ENCODE measurements around the gene CARTPT.

The CARTPT gene

DNA sequence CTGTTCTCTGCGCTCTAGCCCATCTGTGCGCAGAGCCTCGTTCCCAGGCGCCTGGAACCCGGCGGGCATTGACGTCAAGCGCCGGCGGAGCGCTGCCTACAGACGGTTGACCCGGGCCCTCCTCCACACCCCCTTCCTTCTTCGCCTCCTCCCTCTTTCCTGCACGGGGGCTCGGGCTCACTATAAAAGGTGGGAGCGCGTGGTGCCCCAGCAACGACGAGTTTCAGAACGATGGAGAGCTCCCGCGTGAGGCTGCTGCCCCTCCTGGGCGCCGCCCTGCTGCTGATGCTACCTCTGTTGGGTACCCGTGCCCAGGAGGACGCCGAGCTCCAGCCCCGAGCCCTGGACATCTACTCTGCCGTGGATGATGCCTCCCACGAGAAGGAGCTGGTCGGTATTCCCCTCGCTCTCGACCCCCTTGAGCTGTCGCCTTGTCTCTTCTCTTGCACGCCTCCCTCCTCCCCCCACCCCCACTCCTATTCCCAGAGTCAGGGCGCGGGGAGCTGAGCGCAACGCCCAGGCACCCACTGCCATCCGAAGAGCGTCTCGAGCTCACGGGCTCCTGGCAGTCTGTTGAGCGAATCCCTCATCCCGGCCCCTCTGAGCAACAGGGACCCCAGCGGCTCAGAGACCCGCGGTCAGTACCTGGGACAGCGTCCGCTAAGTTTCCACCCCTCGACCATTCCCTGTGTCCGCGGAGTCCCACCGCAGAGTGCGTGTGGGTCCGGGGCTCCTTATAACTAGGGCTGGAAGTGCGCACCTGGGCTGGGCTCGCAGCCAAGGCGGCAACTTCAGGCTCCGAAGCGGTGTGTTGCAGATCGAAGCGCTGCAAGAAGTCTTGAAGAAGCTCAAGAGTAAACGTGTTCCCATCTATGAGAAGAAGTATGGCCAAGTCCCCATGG lies at the start of gene CARTPT:
TSS of gene CARTPT (plus strand) at position 213 of the 902 bp plus-strand sequence. CDS start at position 232, 19 bp downstream.
- TF ChIP-seq, protein P1, sequence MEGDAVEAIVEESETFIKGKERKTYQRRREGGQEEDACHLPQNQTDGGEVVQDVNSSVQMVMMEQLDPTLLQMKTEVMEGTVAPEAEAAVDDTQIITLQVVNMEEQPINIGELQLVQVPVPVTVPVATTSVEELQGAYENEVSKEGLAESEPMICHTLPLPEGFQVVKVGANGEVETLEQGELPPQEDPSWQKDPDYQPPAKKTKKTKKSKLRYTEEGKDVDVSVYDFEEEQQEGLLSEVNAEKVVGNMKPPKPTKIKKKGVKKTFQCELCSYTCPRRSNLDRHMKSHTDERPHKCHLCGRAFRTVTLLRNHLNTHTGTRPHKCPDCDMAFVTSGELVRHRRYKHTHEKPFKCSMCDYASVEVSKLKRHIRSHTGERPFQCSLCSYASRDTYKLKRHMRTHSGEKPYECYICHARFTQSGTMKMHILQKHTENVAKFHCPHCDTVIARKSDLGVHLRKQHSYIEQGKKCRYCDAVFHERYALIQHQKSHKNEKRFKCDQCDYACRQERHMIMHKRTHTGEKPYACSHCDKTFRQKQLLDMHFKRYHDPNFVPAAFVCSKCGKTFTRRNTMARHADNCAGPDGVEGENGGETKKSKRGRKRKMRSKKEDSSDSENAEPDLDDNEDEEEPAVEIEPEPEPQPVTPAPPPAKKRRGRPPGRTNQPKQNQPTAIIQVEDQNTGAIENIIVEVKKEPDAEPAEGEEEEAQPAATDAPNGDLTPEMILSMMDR (IDR thresholded peaks at IDR 0.05; ENCODE audit: low read depth, low read length), result no peak
- Histone ChIP-seq H3K27ac (no peak within 1 kb of the TSS), H3K9me3 (ENCODE audit: severe bottlenecking) (no peaks in the 10 kb centered on the region), H3K27me3 (ENCODE audit: insufficient read depth, low read depth, severe bottlenecking) (no peaks in the 10 kb centered on the region), H3K4me3 (ENCODE audit: low read depth, low read length) (no peak within 1 kb of the TSS), H3K36me3 (no peaks in the 10 kb centered on the region)
- no peak for DNase-seq

DNA sequence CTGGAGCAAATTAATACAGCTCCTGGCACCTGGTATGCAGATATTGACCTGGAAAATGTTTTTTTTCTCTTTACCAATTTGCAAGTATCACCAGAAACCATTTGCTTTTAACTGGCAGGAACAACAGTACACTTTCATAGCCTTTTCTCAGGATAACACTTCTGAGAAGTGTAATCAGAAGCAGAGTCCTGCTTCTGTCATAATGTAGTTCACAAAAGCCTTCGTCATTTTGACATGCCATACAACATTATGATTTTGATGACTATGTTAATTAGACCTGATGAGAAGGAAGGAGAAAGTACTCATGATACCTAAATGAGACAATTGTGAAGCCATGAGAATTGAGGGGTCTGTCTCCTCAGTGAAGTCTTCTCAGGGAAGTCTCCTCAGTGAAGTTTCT lies 41.1 kb upstream of the CARTPT start:
- Histone ChIP-seq H3K4me3 (ENCODE audit: low read depth, low read length) (no peak overlapping the region), H3K27me3 (ENCODE audit: insufficient read depth, low read depth, severe bottlenecking) (no peaks in the 10 kb centered on the region), H3K27ac (no peak overlapping the region), H3K36me3 (no peaks in the 10 kb centered on the region), H3K9me3 (ENCODE audit: severe bottlenecking) (no peaks in the 10 kb centered on the region)
- TF ChIP-seq, protein P1 (IDR thresholded peaks at IDR 0.05; ENCODE audit: low read depth, low read length), result no peak
- no peak for DNase-seq

DNA sequence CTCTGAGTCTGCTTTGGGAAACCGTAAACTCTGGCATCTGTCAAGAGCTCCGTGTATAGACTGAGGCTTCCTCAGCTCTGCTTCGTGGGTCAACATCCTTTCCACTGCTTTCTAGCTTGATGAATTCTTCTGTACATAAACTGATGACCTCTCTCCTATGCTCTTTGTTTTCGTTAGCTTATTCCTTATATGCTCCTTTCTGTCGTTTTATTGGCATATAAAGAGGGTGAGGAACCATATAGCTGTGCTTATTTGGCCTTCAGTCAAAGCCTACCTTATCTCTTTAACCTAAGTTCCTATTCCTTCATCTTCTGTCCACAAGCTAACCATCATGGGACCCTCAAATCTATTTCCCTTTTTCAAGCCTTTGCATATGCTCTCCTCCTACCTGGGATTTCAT lies 39.4 kb upstream of the CARTPT start:
- TF ChIP-seq, protein P1 (IDR thresholded peaks at IDR 0.05; ENCODE audit: low read depth, low read length), result no peak
- Histone ChIP-seq H3K36me3 (no peaks in the 10 kb centered on the region), H3K27ac (no peak overlapping the region), H3K4me3 (ENCODE audit: low read depth, low read length) (no peak overlapping the region), H3K27me3 (ENCODE audit: insufficient read depth, low read depth, severe bottlenecking) (no peaks in the 10 kb centered on the region), H3K9me3 (ENCODE audit: severe bottlenecking) (no peaks in the 10 kb centered on the region)
- no peak for DNase-seq

DNA sequence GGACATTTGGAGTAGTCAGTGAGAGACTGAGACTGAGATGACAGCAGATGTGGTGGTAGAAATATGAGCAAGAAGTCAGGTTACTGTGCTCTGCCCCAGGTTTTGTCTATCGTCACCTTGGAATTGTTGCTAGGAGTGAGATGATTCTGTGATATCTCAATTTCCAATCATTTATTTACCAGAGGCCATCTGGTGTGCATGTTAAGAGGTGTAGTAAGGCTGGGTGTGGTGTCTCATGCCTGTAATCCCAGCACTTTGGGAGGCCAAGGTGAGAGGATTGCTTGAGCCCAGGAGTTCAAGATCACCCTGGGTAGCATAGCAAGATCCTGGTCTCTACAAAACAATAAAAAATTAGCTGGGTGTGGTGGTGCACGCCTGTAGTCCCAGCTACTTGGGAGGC lies 38.6 kb upstream of the CARTPT start:
- TF ChIP-seq, protein P1 (IDR thresholded peaks at IDR 0.05; ENCODE audit: low read depth, low read length), result no peak
- no peaks in the 10 kb centered on the region for H3K27me3 ChIP-seq (ENCODE audit: insufficient read depth, low read depth, severe bottlenecking)
- H3K27ac ChIP-seq, result no peak overlapping the region

DNA sequence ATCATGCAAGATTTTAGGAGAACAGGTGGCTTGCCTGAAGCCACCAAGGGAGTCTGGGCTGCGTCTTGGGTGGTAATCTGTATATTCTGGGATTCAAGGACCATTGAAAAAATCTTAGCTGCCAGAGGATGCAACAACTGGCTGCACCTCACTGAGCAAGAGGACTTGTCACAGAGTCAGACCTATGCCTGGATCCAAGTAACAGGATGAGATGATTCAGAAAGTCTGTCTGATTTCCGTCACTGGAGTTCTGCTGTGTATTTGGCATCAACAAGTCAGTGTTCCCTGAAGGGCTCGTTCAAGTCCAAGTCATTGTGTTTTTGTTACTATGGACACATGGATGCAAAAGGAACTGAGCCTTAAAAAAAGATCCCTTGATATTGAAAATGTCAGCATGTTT lies 37.8 kb upstream of the CARTPT start:
- H3K4me3 ChIP-seq (ENCODE audit: low read depth, low read length), result no peak overlapping the region
- H3K27me3 ChIP-seq (ENCODE audit: insufficient read depth, low read depth, severe bottlenecking), result no peaks in the 10 kb centered on the region
- no peaks in the 10 kb centered on the region for H3K9me3 ChIP-seq (ENCODE audit: severe bottlenecking)
- TF ChIP-seq, protein P1 (IDR thresholded peaks at IDR 0.05; ENCODE audit: low read depth, low read length), result no peak
- no peak for DNase-seq
- H3K27ac ChIP-seq, result no peak overlapping the region
- H3K36me3 ChIP-seq, result no peaks in the 10 kb centered on the region

More for the DNA sequence above, 38.6 kb upstream of the CARTPT start:
- Histone ChIP-seq H3K36me3 (no peaks in the 10 kb centered on the region), H3K4me3 (ENCODE audit: low read depth, low read length) (no peak overlapping the region), H3K9me3 (ENCODE audit: severe bottlenecking) (no peaks in the 10 kb centered on the region)
- no peak for DNase-seq

Data from WERI-Rb-1 (cell line).